Thoracic aorta (tissue), 2 donors: ENCODE data around the gene THYN1. TPM values are rescaled to one million over a fixed set of nuclear protein-coding genes. Genes with fewer than 3 reads are reported as not detected.

Source experiments
- ATAC-seq: fragments of 150-250 bp; one replicate; pipeline ENCODE4 v1.8.0; 2017; ENCODE audit warnings: low read depth; ENCODE audit not compliant: insufficient number of reproducible peaks, low FRiP score
- DNase-seq: peaks from one replicate; pipeline ENCODE4 v3.0.0-alpha.2; 2020; ENCODE audit warnings: low spot score
- H3K27ac ChIP-seq, 2 donors: fragments of 200-600 bp; sonication (generic); 1 replicate in 1 of 2; 2 replicates in 1 of 2; pipeline ENCODE4 v1.5.1; 2016; ENCODE audit warnings: mild to moderate bottlenecking in 2 of 2, moderate library complexity in 2 of 2
- H3K27me3 ChIP-seq: fragments of 200-600 bp; sonication (generic); replicated peaks from 2 replicates; pipeline ENCODE4 v1.6.0; 2016; ENCODE audit warnings: mild to moderate bottlenecking; ENCODE audit not compliant: insufficient read depth
- H3K36me3 ChIP-seq: fragments of 200-600 bp; sonication (generic); one replicate; pipeline ENCODE4 v1.5.1; 2016
- H3K4me1 ChIP-seq, 2 donors: fragments of 200-600 bp; sonication (generic); 1 replicate in 1 of 2; 2 replicates in 1 of 2; pipeline versions ENCODE4 v1.5.1 to v1.6.0; 2016; ENCODE audit warnings: low read depth in 2 of 2, mild to moderate bottlenecking in 1 of 2; ENCODE audit not compliant: control insufficient read depth in 1 of 2
- H3K4me3 ChIP-seq: fragments of 200-600 bp; sonication (generic); 2 replicates; pipeline ENCODE4 v1.5.1; 2016; ENCODE audit warnings: mild to moderate bottlenecking
- H3K9me3 ChIP-seq: fragments of 200-600 bp; sonication (generic); 2 replicates; pipeline ENCODE4 v1.5.1; 2016
- CTCF ChIP-seq: fragments of 200-600 bp; sonication (generic); IDR thresholded peaks from one replicate; pipeline ENCODE4 v1.5.1; 2019; ENCODE audit warnings: antibody characterized with exemption
- total RNA-seq, 2 donors: library from RNA; depleted of rRNA; stranded (reverse); fragments of >200 nt; gene quantifications; one replicate each; pipeline versions ENCODE4 v1.1.0 to v1.2.3, GENCODE V29; 2016

THYN1 gene
- 10 to 100 TPM; 31.1 to 44.2 TPM for total RNA-seq

- Histone ChIP-seq H3K9me3 (no peaks in the 10 kb centered on the region), H3K4me1 (peaks cover 17 to 21% of the 10 kb centered on the region in 2 donors), H3K36me3 (peaks cover 22% of the 10 kb centered on the region), H3K27ac (peak within 1 kb of the TSS in 1 of 2 donors; percentile 57), H3K27me3 (no peaks in the 10 kb centered on the region), H3K4me3 (peak within 1 kb of the TSS; percentile 89)
- TF ChIP-seq CTCF = peak; percentile 46
- ATAC-seq (peak; percentile 92), DNase-seq (peak; percentile 81)
Measured at GRCh38 chr11:134253188-134253993, at the start of gene THYN1, which contains the start of gene ACAD8. TSS of gene THYN1 (minus strand) at chr11:134253352. CDS start at chr11:134252882, 470 bp downstream. TSS of gene ACAD8 (plus strand) at chr11:134253568. CDS start at chr11:134253601, 33 bp downstream.

DNA sequence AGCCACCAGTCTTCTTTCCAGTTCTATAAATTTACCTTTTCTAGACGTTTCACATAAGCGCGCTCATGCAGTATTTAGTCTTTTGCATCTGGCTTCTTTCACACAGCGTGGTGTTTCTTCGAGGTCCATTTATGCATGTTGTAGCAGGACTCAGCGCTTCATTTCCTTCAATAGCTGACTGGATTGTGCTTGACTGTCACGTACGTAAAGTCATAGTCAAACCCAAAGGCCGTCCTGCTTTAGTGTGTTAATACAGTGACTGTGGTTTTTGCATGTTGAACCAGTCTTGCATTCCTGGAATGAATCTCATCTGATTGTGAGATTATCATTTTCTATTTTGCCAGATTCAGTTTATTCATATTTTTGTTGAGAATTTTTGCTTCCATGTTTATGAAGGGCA is 41.5 kb upstream of the THYN1 start:
- H3K4me1 ChIP-seq = no peaks in the 10 kb centered on the region
- ATAC-seq = no peak
- H3K4me3 ChIP-seq = no peak overlapping the region
- no peaks in the 10 kb centered on the region for H3K27me3 ChIP-seq
- no peak for DNase-seq
- TF ChIP-seq CTCF = no peak
- no peaks in the 10 kb centered on the region for H3K9me3 ChIP-seq
- no peak overlapping the region for H3K27ac ChIP-seq
- no peaks in the 10 kb centered on the region for H3K36me3 ChIP-seq

GRCh38 chr11:134293119-134294113 is 40.3 kb upstream of the THYN1 start:
- no peaks in the 10 kb centered on the region for H3K27me3 ChIP-seq
- DNase-seq = no peak
- H3K9me3 ChIP-seq = no peaks in the 10 kb centered on the region
- no peak overlapping the region for H3K4me3 ChIP-seq
- TF ChIP-seq CTCF = no peak
- H3K27ac ChIP-seq = no peak overlapping the region
- no peaks in the 10 kb centered on the region for H3K4me1 ChIP-seq
- no peaks in the 10 kb centered on the region for H3K36me3 ChIP-seq
- no peak for ATAC-seq

DNA sequence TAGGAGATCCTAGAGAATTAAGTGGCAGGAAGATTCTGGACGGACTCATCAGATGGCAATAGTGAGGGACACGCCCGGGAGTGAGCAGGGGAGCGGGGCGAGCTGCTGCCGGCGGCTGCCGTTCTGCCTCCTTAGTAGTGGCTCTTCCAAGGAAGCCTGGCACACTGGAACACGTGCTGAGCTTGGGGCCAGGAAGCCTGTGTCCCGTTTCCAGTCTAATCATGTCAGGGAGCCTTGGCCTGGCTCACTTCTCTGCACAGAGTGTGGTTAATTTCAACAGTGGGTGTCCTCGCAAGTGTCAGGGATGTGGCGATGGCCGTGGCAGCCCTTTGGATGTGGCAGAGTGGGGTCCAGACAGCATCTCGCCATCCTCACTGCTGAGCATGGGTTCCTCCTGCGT is 39.5 kb upstream of the THYN1 start:
- Histone ChIP-seq H3K4me3 (no peak overlapping the region), H3K4me1 (no peaks in the 10 kb centered on the region), H3K27ac (no peak overlapping the region), H3K9me3 (no peaks in the 10 kb centered on the region), H3K27me3 (no peaks in the 10 kb centered on the region), H3K36me3 (no peaks in the 10 kb centered on the region)
- ATAC-seq (no peak), DNase-seq (no peak)
- no peak for TF ChIP-seq CTCF

DNA sequence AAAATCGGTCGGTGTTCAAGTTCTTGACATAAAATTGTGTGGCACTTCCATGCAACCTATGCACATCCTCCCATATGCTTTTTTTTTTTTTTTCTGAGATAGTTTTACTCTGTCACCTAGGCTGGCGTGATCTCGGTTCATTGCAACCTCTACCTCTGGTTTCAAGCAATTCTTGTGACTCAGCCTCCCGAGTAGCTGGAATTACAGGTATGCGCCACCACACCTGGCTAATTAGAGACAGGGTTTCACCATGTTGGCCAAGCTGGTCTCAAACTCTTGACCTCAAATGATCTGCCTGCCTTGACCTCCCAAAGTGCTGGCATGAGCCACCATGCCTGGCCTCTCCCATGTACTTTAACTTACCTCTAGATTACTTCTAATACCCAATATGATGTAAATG is 38.0 kb upstream of the THYN1 start:
- ATAC-seq (no peak), DNase-seq (no peak)
- no peak overlapping the region for H3K27ac ChIP-seq
- no peak for TF ChIP-seq CTCF
- H3K27me3 ChIP-seq = no peaks in the 10 kb centered on the region
- H3K9me3 ChIP-seq = no peaks in the 10 kb centered on the region
- no peak overlapping the region for H3K4me3 ChIP-seq
- H3K36me3 ChIP-seq = no peaks in the 10 kb centered on the region
- no peaks in the 10 kb centered on the region for H3K4me1 ChIP-seq
